Transverse colon (tissue), 4 donors: Measurements from ENCODE around the gene UNC5C. TPM values are rescaled to one million over a fixed set of nuclear protein-coding genes. Genes with fewer than 3 reads are reported as not detected.

Source experiments
- DNase-seq: peaks from one replicate; pipeline ENCODE4 v3.0.0-alpha.2; 2019
- H3K27ac ChIP-seq, 4 donors: fragments of 200-600 bp; sonication (generic); 2 replicates each; pipeline ENCODE4 v1.5.1; 2016 to 2018; ENCODE audit warnings: inconsistent platforms in 4 of 4
- H3K27me3 ChIP-seq: fragments of 200-600 bp; sonication (generic); 2 replicates; pipeline ENCODE4 v1.5.1; 2017; ENCODE audit warnings: inconsistent platforms
- H3K36me3 ChIP-seq, 4 donors: fragments of 200-600 bp; sonication (generic); 2 replicates each; pipeline ENCODE4 v1.5.1; 2017 to 2019; ENCODE audit warnings: inconsistent platforms in 4 of 4
- H3K4me1 ChIP-seq, 4 donors: fragments of 200-600 bp; sonication (generic); 2 replicates each; pipeline ENCODE4 v1.5.1; 2017 to 2020; ENCODE audit warnings: inconsistent platforms in 4 of 4
- H3K4me3 ChIP-seq, 4 donors: fragments of 200-600 bp; sonication (generic); 1 replicate in 1 of 4; 2 replicates in 3 of 4; pipeline versions ENCODE4 v1.5.1 to v1.6.1; 2017 to 2019; ENCODE audit warnings: inconsistent platforms in 4 of 4
- H3K9me3 ChIP-seq, 2 donors: fragments of 200-600 bp; sonication (generic); 2 replicates each; pipeline ENCODE4 v1.5.1; 2017 to 2019; ENCODE audit warnings: inconsistent platforms in 2 of 2
- EP300 ChIP-seq: sonication (generic); formaldehyde crosslinking; IDR thresholded peaks from one replicate; pipeline ENCODE4 v1.6.1; 2017; ENCODE audit warnings: antibody characterized with exemption, low read depth
- POLR2A ChIP-seq: fragments of 450-650 bp; IDR thresholded peaks from one replicate; pipeline ENCODE4 v1.6.1; 2016; ENCODE audit warnings: antibody characterized with exemption, mild to moderate bottlenecking, moderate library complexity
- POLR2AphosphoS5 ChIP-seq, 3 donors: sonication (generic); formaldehyde crosslinking; IDR thresholded peaks; one replicate each; pipeline ENCODE4 v1.6.1; 2016; ENCODE audit warnings: antibody characterized with exemption in 3 of 3
- WGBS, 2 donors: methylation state at CpG; one replicate each; pipeline ENCODE4 v1.1.5; 2018; ENCODE audit warnings: low coverage in 1 of 2; 5-methylcytosine and 5-hydroxymethylcytosine counted together
- in situ Hi-C, 4 donors: fragments of 200-750 bp; cut with MboI; loops; one replicate each; pipeline versions ENCODE4 v1.15.0 to v1.15.1; 2017; ENCODE audit warnings: low sequenced_read_pairs in 3 of 4, low pct_ligation_motif_present in 1 of 4, low pct_unique_long_range_greater_than_20kb in 1 of 4
- intact Hi-C: fragments of 100-400 bp; cut with DNase I; formaldehyde crosslinking; loops from one replicate; pipeline ENCODE4 v1.15.1; 2023; ENCODE audit warnings: low total_unique reads
- total RNA-seq, 4 donors: library from RNA; depleted of rRNA; stranded (reverse); fragments of >200 nt; gene quantifications; one replicate each; pipeline ENCODE4 v1.1.0, GENCODE V29; 2016
- TF ChIP-seq, protein P1 (sequence below), 5 experiments: fragments of 200-600 bp in 3 of 5; fragments of 450-650 bp in 2 of 5; sonication (generic) in 3 of 5; IDR thresholded peaks; 1 replicate in 2 of 5; 2 replicates in 3 of 5; pipeline ENCODE4 v1.5.1; 2016 to 2017; ENCODE audit warnings: antibody characterized with exemption in 5 of 5, inconsistent platforms in 3 of 5, mild to moderate bottlenecking in 2 of 5, moderate library complexity in 1 of 5

Gene UNC5C
- total RNA-seq, 4 donors from 2014 or later = 4.5 to 6.8 (median 4.8) TPM

DNA sequence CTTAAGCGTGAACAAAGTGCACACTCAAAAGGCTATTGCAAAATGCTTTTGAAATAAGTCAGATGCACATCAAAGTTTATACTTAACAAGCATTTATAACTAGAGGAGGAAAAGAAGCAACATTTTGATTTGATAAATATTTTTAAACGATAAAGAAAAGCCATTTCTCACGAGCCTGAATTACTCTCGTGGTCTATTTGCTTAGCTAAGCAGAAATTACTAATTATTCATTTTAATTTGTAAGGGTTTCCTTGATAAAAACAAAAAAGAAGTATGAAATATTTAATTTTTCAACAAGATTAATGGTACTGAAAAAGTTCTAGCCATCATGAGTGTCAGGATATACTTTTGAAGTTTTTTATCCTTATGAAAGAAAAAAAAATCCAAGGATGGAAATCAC, 78.2 kb downstream of the UNC5C start:
- no peaks in the 10 kb centered on the region for H3K36me3 ChIP-seq
- in situ Hi-C loops = no loop called here
- TF ChIP-seq POLR2A (no peak), POLR2AphosphoS5 (IDR thresholded peaks at IDR 0.05) (no peak), EP300 (no peak)
- TF ChIP-seq, protein P1, sequence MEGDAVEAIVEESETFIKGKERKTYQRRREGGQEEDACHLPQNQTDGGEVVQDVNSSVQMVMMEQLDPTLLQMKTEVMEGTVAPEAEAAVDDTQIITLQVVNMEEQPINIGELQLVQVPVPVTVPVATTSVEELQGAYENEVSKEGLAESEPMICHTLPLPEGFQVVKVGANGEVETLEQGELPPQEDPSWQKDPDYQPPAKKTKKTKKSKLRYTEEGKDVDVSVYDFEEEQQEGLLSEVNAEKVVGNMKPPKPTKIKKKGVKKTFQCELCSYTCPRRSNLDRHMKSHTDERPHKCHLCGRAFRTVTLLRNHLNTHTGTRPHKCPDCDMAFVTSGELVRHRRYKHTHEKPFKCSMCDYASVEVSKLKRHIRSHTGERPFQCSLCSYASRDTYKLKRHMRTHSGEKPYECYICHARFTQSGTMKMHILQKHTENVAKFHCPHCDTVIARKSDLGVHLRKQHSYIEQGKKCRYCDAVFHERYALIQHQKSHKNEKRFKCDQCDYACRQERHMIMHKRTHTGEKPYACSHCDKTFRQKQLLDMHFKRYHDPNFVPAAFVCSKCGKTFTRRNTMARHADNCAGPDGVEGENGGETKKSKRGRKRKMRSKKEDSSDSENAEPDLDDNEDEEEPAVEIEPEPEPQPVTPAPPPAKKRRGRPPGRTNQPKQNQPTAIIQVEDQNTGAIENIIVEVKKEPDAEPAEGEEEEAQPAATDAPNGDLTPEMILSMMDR (IDR thresholded peaks at IDR 0.05) = no peak
- no peaks in the 10 kb centered on the region for H3K27me3 ChIP-seq
- H3K4me1 ChIP-seq = no peaks in the 10 kb centered on the region
- 67 to 78% methylated on average over 4 of the region's 4 CpGs for WGBS, 2 donors
- no peaks in the 10 kb centered on the region for H3K9me3 ChIP-seq
- no peak overlapping the region for H3K27ac ChIP-seq
- no peak for DNase-seq
- intact Hi-C loops = no loop called here
- H3K4me3 ChIP-seq = no peak overlapping the region

DNA sequence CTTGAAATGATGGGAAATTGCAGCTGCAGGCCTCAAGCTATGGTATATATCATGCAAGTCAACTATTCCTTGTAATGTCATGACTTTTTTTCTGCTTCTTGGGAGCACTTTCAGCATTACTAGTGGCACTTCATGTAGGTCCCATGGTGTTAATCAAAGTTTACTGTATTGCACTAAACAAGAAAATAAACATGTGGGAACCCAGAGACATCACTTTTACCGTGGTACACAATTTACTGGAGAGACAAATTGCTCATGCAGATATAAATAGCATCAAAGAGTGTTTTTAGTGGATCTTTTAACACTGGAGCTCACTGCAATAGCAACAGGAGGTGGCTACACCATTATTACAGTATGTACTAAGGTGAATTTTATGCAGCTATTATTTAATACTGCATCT, 79.2 kb downstream of the UNC5C start:
- TF ChIP-seq, protein P1 (IDR thresholded peaks at IDR 0.05) = no peak
- TF ChIP-seq POLR2A (no peak), EP300 (no peak), POLR2AphosphoS5 (IDR thresholded peaks at IDR 0.05) (no peak)
- in situ Hi-C loops = no loop called here
- 13 to 36% methylated on average over 1 of the region's 1 CpG for WGBS, 2 donors
- Histone ChIP-seq H3K36me3 (no peaks in the 10 kb centered on the region), H3K4me1 (no peaks in the 10 kb centered on the region), H3K27ac (no peak overlapping the region), H3K4me3 (no peak overlapping the region), H3K9me3 (no peaks in the 10 kb centered on the region), H3K27me3 (no peaks in the 10 kb centered on the region)
- intact Hi-C loops = no loop called here
- no peak for DNase-seq

DNA sequence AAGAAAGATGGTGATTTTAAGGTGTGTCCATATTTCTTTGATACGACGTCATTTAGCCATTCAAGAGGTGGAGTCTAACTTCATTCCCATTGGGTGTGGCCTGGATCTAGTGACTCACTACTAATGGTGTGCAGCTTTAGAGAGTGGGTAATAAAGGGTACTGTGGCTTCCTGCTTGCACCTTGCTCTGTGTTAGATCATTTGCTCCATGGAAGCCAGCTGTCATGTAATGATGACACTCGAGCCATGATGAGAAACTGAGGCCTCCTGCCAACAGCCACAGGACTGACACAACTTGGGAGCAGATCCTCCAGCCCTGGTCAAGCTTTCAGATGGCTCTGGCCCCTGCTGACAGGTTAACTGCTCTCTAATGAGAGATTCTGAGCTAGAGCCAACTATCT, 82.0 kb downstream of the UNC5C start:
- no peaks in the 10 kb centered on the region for H3K9me3 ChIP-seq
- H3K4me3 ChIP-seq = no peak overlapping the region
- WGBS, 2 donors = 72 to 83% methylated on average over 1 to 3 of the region's 3 CpGs
- TF ChIP-seq POLR2A (no peak), EP300 (no peak), POLR2AphosphoS5 (IDR thresholded peaks at IDR 0.05) (no peak)
- TF ChIP-seq, protein P1 (IDR thresholded peaks at IDR 0.05) = no peak
- H3K27me3 ChIP-seq = no peaks in the 10 kb centered on the region
- no peaks in the 10 kb centered on the region for H3K36me3 ChIP-seq
- H3K27ac ChIP-seq = no peak overlapping the region
- DNase-seq = no peak
- in situ Hi-C loops (no loop called here), intact Hi-C loops (no loop called here)
- no peaks in the 10 kb centered on the region for H3K4me1 ChIP-seq

DNA sequence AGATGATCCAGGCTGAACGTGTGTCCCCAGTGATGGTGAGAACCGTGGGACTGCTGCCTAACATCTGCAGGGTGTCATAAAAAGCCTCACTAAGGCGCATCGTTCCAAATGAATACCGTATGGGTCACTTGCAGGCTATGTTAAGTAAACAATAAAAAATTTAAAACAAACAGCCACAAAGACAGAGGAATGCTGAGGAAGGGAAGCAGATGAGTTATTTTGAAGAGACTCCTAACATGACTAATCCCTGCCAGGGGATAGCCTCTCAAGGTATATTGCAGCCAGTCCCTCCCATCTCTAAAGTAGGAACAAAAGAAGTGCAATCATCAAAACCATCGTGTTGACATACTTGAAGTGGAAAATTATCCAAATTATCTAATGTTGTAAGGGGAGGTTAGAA, 83.8 kb downstream of the UNC5C start:
- no peaks in the 10 kb centered on the region for H3K27me3 ChIP-seq
- no peak for TF ChIP-seq POLR2A
- TF ChIP-seq POLR2AphosphoS5 (IDR thresholded peaks at IDR 0.05) = no peak
- TF ChIP-seq, protein P1 (IDR thresholded peaks at IDR 0.05) = no peak
- no peak for TF ChIP-seq EP300
- intact Hi-C loops (no loop called here), in situ Hi-C loops (no loop called here)
- H3K36me3 ChIP-seq = no peaks in the 10 kb centered on the region
- no peaks in the 10 kb centered on the region for H3K4me1 ChIP-seq
- no peak overlapping the region for H3K4me3 ChIP-seq
- no peak overlapping the region for H3K27ac ChIP-seq
- DNase-seq = no peak
- no peaks in the 10 kb centered on the region for H3K9me3 ChIP-seq
- WGBS, 2 donors = 14 to 29% methylated on average over 3 to 6 of the region's 6 CpGs
